ENCODE results near the gene NXN.

GRCh38 chr17:1019451-1019850 is 39.9 kb upstream of the NXN start:
- TF ChIP-seq POLR2A (IDR thresholded peaks at IDR 0.05) (no peak), CTCF (IDR thresholded peaks at IDR 0.05) (no peak)
